K562 (cell line): ENCODE results near the gene HPSE2. TPM values are rescaled to one million over a fixed set of nuclear protein-coding genes. Genes with fewer than 3 reads are reported as not detected.

ENCODE experiments used
- JUND ChIP-seq, 2 experiments: IDR thresholded peaks; 2 replicates in 1 of 2; 3 replicates in 1 of 2; pipeline ENCODE4 v1.6.1; 2011; ENCODE audit warnings: borderline replicate concordance in 2 of 2, low read depth in 2 of 2, low read length in 2 of 2, improper control_type of control experiment in 1 of 2, missing biosample characterization in 1 of 2, missing genetic modification characterization in 1 of 2, missing genetic modification reagents in 1 of 2
- KDM4B ChIP-seq, 2 experiments: fragments of 450-650 bp in 1 of 2; sonication (generic) in 1 of 2; IDR thresholded peaks; 2 replicates each; pipeline ENCODE4 v1.6.1; 2016 to 2017; ENCODE audit warnings: borderline replicate concordance in 2 of 2, antibody characterized with exemption in 1 of 2, low read depth in 1 of 2, mild to moderate bottlenecking in 1 of 2
- MAFF ChIP-seq: IDR thresholded peaks from 2 replicates; pipeline ENCODE4 v1.6.1; 2012; ENCODE audit warnings: low read length, improper control_type of control experiment
- TRIM28 ChIP-seq: fragments of 450-650 bp; IDR thresholded peaks from 2 replicates; pipeline ENCODE4 v1.6.1; 2017
- U2AF2 ChIP-seq: fragments of 200-400 bp; formaldehyde crosslinking; optimal IDR thresholded peaks from 2 replicates; pipeline ENCODE3; 2017; ENCODE audit warnings: low read depth, mild to moderate bottlenecking, low read length
- WHSC1 ChIP-seq: IDR thresholded peaks from one replicate; pipeline ENCODE4 v1.6.1; 2012; ENCODE audit warnings: low read length, control low read depth, inconsistent platforms
- ZBTB40 ChIP-seq, 2 experiments: fragments of 450-650 bp in 1 of 2; sonication (generic) in 1 of 2; formaldehyde crosslinking in 1 of 2; IDR thresholded peaks; 2 replicates each; pipeline versions ENCODE4 v1.7.1 to v1.9.0; 2016 to 2022; ENCODE audit warnings: inconsistent platforms in 1 of 2, mild to moderate bottlenecking in 1 of 2, missing genetic modification reagents in 1 of 2
- ZNF592 ChIP-seq: fragments of 450-650 bp; IDR thresholded peaks from 2 replicates; pipeline ENCODE4 v1.6.1; 2017; ENCODE audit warnings: antibody characterized with exemption, mild to moderate bottlenecking
- polyA plus RNA-seq, 8 experiments: library from polyadenylated mRNA; depleted of rRNA in 4 of 8; stranded (reverse) in 5 of 8; unstranded in 3 of 8; fragments of >200 nt; fragmentation: Nextera tagmentation in 2 of 8; fragmentation: Illumina TruSeq in 1 of 8; extraction: Ambion mirVana in 2 of 8; extraction: Trizol in 1 of 8; gene quantifications; 2 replicates each; pipeline versions ENCODE4 v1.2.1 to v1.2.3, GENCODE V29; 2011 to 2014; ENCODE audit warnings: inconsistent platforms in 1 of 8, missing spikeins in 1 of 8
- total RNA-seq, 7 experiments: library from RNA; depleted of rRNA in 6 of 7; stranded (reverse); fragments of >200 nt in 6 of 7; fragmentation: Illumina TruSeq in 2 of 7; extraction: Trizol in 2 of 7; gene quantifications; 2 replicates each; pipeline versions ENCODE4 v1.2.1 to v1.2.3, GENCODE V29; 2011 to 2021; ENCODE audit warnings: low replicate concordance in 1 of 7
- TF ChIP-seq, protein P1 (sequence below): fragments of 450-650 bp; formaldehyde crosslinking; IDR thresholded peaks from 2 replicates; pipeline ENCODE4 v1.4.0; 2022; ENCODE audit warnings: mild to moderate bottlenecking, moderate library complexity
- TF ChIP-seq, protein P2 (sequence below): IDR thresholded peaks from 2 replicates; pipeline ENCODE4 v1.6.1; 2016; ENCODE audit warnings: missing genetic modification characterization, missing compliant biosample characterization

HPSE2 gene
- total and polyA plus RNA-seq, 9 of the 15 experiments (the other 6 are each of a cell fraction or from before 2014, with no cell fraction given): 0.03 to 0.10 (median 0.04) TPM; not detected in 2

GRCh38 chr10:98778277-98778759 lies 457.3 kb downstream of the HPSE2 start (continued):
- 0 out of 2 replicates have a peak, but pooled peaks have one; percentile 16 for TF ChIP-seq ZBTB40 (IDR thresholded peaks at IDR 0.05)
- no peak for TF ChIP-seq ZBTB40 (CRISPR knock-in tag; IDR thresholded peaks at IDR 0.05)
- TF ChIP-seq ZNF592: peak; percentile 84
- TF ChIP-seq KDM4B (IDR thresholded peaks at IDR 0.05; ENCODE audit: borderline replicate concordance in 2 of 2, low read depth in 1 of 2): no peak
- peak; percentile 56; the same call in 1 of the 2 replicates for TF ChIP-seq JUND (IDR thresholded peaks at IDR 0.05; ENCODE audit: borderline replicate concordance, low read depth, low read length)
- TF ChIP-seq JUND (tag; IDR thresholded peaks at IDR 0.05; ENCODE audit: borderline replicate concordance, low read depth, low read length): no peak; the same call in 2 of the 3 replicates
- TF ChIP-seq, protein P1, sequence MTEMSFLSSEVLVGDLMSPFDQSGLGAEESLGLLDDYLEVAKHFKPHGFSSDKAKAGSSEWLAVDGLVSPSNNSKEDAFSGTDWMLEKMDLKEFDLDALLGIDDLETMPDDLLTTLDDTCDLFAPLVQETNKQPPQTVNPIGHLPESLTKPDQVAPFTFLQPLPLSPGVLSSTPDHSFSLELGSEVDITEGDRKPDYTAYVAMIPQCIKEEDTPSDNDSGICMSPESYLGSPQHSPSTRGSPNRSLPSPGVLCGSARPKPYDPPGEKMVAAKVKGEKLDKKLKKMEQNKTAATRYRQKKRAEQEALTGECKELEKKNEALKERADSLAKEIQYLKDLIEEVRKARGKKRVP (CRISPR knock-in tag): peak; percentile 19; the same call in 1 of the 2 replicates
- no peak for TF ChIP-seq U2AF2
- no peak for TF ChIP-seq MAFF
- TF ChIP-seq, protein P2, sequence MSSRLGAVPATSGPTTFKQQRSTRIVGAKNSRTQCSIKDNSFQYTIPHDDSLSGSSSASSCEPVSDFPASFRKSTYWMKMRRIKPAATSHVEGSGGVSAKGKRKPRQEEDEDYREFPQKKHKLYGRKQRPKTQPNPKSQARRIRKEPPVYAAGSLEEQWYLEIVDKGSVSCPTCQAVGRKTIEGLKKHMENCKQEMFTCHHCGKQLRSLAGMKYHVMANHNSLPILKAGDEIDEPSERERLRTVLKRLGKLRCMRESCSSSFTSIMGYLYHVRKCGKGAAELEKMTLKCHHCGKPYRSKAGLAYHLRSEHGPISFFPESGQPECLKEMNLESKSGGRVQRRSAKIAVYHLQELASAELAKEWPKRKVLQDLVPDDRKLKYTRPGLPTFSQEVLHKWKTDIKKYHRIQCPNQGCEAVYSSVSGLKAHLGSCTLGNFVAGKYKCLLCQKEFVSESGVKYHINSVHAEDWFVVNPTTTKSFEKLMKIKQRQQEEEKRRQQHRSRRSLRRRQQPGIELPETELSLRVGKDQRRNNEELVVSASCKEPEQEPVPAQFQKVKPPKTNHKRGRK: no peak
- TF ChIP-seq WHSC1: no peak
- no peak for TF ChIP-seq TRIM28
